Measurements from ENCODE around the gene ANKS6. TPM values are rescaled to one million over a fixed set of nuclear protein-coding genes. Genes with fewer than 3 reads are reported as not detected.

ANKS6 gene
- total and polyA plus RNA-seq, 2 of the 8 experiments (the other 6 are each of a cell fraction or from before 2014, with no cell fraction given): 34.1 to 56.3 TPM

GRCh38 chr9:98750364-98751060 is 45.8 kb downstream of the ANKS6 start:
- no peak overlapping the region for H3K18ac ChIP-seq (ENCODE audit: extremely low read depth, low read length)
- H2BK15ac ChIP-seq (ENCODE audit: low read length): no peak overlapping the region
- no peaks in the 10 kb centered on the region for H3K9me3 ChIP-seq (ENCODE audit: insufficient read depth in 2 of 2, low read depth in 1 of 2, low read length in 1 of 2)
- DNase-seq (ENCODE audit: low read depth in 1 of 2, low spot score in 2 of 2) (no peak), FAIRE-seq (no peak)
- H3K4ac ChIP-seq (replicated peaks; ENCODE audit: insufficient read length, low read depth, low read length): no peak overlapping the region
- no peak overlapping the region for H3K27ac ChIP-seq (ENCODE audit: low read depth, low read length)
- no peak overlapping the region for H3K23ac ChIP-seq (ENCODE audit: insufficient read length)
- no peak overlapping the region for H2BK20ac ChIP-seq (ENCODE audit: low read length)
- no peaks in the 10 kb centered on the region for H3K4me1 ChIP-seq (replicated peaks in 1 of 4; ENCODE audit: control insufficient read depth in 3 of 4, insufficient read depth in 4 of 4, low read length in 3 of 4)
- CTCF ChIA-PET (ENCODE audit: partially characterized antibody): interaction anchor here (1.8 to 6.4 kb wide), 2 partner anchors 25 to 435 kb away, joined by 3 to 27 read pairs; no protein-coding TSS in a partner anchor
- no peaks in the 10 kb centered on the region for H3K27me3 ChIP-seq (replicated peaks in 1 of 4; ENCODE audit: control insufficient read depth in 3 of 4, extremely low read depth in 1 of 4, insufficient read depth in 3 of 4, low read length in 3 of 4)
- H3K23me2 ChIP-seq (ENCODE audit: low read depth, low read length): no peaks in the 10 kb centered on the region
- H2AK5ac ChIP-seq (ENCODE audit: low read depth, low read length): no peak overlapping the region
- no peak overlapping the region for H4K5ac ChIP-seq (ENCODE audit: insufficient read length, low read depth, low read length)
- H3K9ac ChIP-seq (replicated peaks in 1 of 4; ENCODE audit: extremely low read depth in 1 of 4, low read depth in 3 of 4, low read length in 3 of 4): no peak overlapping the region
- H3K56ac ChIP-seq (replicated peaks; ENCODE audit: insufficient read length, low read depth, low read length): no peak overlapping the region
- H2BK5ac ChIP-seq (ENCODE audit: low read depth, low read length): no peak overlapping the region
- no peak overlapping the region for H2AFZ ChIP-seq (ENCODE audit: low read length)
- TF ChIP-seq CBX8 (IDR thresholded peaks at IDR 0.05; ENCODE audit: borderline replicate concordance, low read depth, low read length): no peak
- TF ChIP-seq POLR2A (IDR thresholded peaks at IDR 0.05; ENCODE audit: control extremely low read depth in 1 of 2, low read depth in 2 of 2, low read length in 2 of 2): no peak
- no peak for TF ChIP-seq BACH1 (IDR thresholded peaks at IDR 0.05; ENCODE audit: low read length)
- TF ChIP-seq YY1 (IDR thresholded peaks at IDR 0.05; ENCODE audit: low read depth, low read length): no peak
- TF ChIP-seq EP300 (IDR thresholded peaks at IDR 0.05; ENCODE audit: borderline replicate concordance in 1 of 2, low read depth in 2 of 2, low read length in 2 of 2): no peak
- no peak for TF ChIP-seq FOSL1 (IDR thresholded peaks at IDR 0.05; ENCODE audit: insufficient read depth, low read depth, low read length)
- no peak for TF ChIP-seq EZH2 (IDR thresholded peaks at IDR 0.05; ENCODE audit: low read depth, low read length, severe bottlenecking)
- TF ChIP-seq SIRT6 (IDR thresholded peaks at IDR 0.05; ENCODE audit: low read length): no peak
- TF ChIP-seq BRCA1 (IDR thresholded peaks at IDR 0.05; ENCODE audit: low read depth, low read length): no peak
- TF ChIP-seq NANOG (IDR thresholded peaks at IDR 0.05; ENCODE audit: insufficient read depth, low read depth, low read length, poor library complexity, severe bottlenecking): no peak
- TF ChIP-seq SIN3A (conservative IDR thresholded peaks at IDR 0.05 in 1 of 2, IDR thresholded peaks at IDR 0.05 in 1 of 2; ENCODE audit: low read depth in 1 of 2, low read length in 2 of 2): no peak
- TF ChIP-seq SP4 (IDR thresholded peaks at IDR 0.05; ENCODE audit: low read length): no peak
- peaks cover 0 to 2% of the 10 kb centered on the region in 2 experiments for H4K20me1 ChIP-seq (replicated peaks in 1 of 2; ENCODE audit: control insufficient read depth in 1 of 2, insufficient read depth in 2 of 2, low read length in 2 of 2)
- no peak overlapping the region for H4K91ac ChIP-seq (replicated peaks; ENCODE audit: insufficient read length, low read length)
- H3K14ac ChIP-seq (ENCODE audit: insufficient read length): no peak overlapping the region
- no peak overlapping the region for H2BK12ac ChIP-seq (ENCODE audit: low read depth, low read length)
- H3K36me3 ChIP-seq (ENCODE audit: control insufficient read depth in 2 of 4, insufficient read depth in 4 of 4, low read length in 3 of 4): peaks cover 5 to 38% (median 27%) of the 10 kb centered on the region in 4 experiments; a peak in 7 of 8 replicates
- no peak overlapping the region for H2BK120ac ChIP-seq (replicated peaks; ENCODE audit: low read depth, low read length)
- no peak overlapping the region for H4K8ac ChIP-seq (ENCODE audit: extremely low read depth, insufficient read depth, low read length)
- no peak overlapping the region for H3K4me2 ChIP-seq (ENCODE audit: insufficient read depth in 1 of 2, low read depth in 2 of 2, low read length in 2 of 2)
- no peaks in the 10 kb centered on the region for H3K79me1 ChIP-seq (ENCODE audit: low read depth, low read length)
- H3K79me2 ChIP-seq (ENCODE audit: control insufficient read depth in 1 of 2, insufficient read depth in 2 of 2, low read length in 2 of 2): no peaks in the 10 kb centered on the region
- POLR2A ChIA-PET (ENCODE audit: partially characterized antibody): no interaction called here
- no peak overlapping the region for H3K4me3 ChIP-seq (ENCODE audit: extremely low read depth in 1 of 4, insufficient read depth in 2 of 4, low read depth in 3 of 4, low read length in 4 of 4)
- WGBS, 2 experiments (ENCODE audit: extremely low coverage in 1 of 2, insufficient coverage in 1 of 2, insufficient read length in 1 of 2, insufficient replicate concordance in 2 of 2, low coverage in 1 of 2, low lambda C conversion rate in 2 of 2, missing lambda C conversion rate in 1 of 2): 92% methylated on average over 5 of the region's 5 CpGs; no CpG with 5 or more reads in 1 of the 2 experiments

All from H1 (cell line).